ENCODE results near the gene MYO18B.

DNA sequence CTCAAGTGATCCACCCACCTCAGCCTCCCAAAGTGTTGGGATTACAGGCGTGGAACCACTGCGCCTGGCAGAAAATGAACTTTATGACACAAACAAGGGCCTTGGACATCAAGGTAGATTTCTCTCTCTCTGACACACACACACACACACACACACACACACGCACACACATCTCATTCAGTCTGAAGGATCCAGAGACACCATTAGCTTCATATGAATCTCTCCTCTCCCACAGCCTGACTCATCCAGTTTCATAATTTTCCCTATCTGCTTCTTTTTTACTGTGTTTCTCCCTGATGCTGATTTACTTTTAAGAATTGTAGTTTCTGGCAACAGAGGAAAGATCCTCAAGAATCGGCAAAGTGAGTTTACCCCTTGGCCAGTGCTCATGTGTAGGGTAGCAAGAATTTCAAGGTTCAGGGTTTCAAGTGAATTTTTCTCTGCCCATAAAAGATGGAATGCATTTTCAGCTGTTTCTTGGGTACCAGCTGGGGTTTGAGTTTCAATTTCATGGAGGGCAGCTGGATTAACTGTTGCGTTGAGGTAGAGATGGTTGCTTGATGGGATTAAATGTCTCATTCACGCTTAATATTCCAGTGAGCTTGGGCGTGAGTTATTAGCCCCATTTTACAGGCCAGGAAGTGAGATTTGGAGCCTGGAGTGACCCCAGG lies 3.5 kb downstream of the MYO18B start:
- TF ChIP-seq CTCF (conservative IDR thresholded peaks at IDR 0.05) (no peak), ZFX (IDR thresholded peaks at IDR 0.05) (no peak)

All from C4-2B (cell line).